ENCODE results near the gene OR1J2. TPM values are rescaled to one million over a fixed set of nuclear protein-coding genes. Genes with fewer than 3 reads are reported as not detected.
A peak's percentile ranks its signal among the peaks of the same experiment; 100 is the strongest.

The OR1J2 gene
- total RNA-seq, result not detected in 2 replicates

GRCh38 chr9:122510502-122510901 lies at the start of gene OR1J2:
OR1J2 (plus strand) TSS chr9:122510802; CDS start chr9:122510802, 0 bp downstream.
- no peaks in the 10 kb centered on the region for H3K27me3 ChIP-seq (ENCODE audit: control insufficient read depth, insufficient read depth, low read length)
- DNase-seq (ENCODE audit: low read depth), result no peak
- no peaks in the 10 kb centered on the region for H3K36me3 ChIP-seq (ENCODE audit: control insufficient read depth, insufficient read depth, low read length)
- no peak for TF ChIP-seq CTCF (IDR thresholded peaks at IDR 0.05; ENCODE audit: insufficient read depth, low read length, poor library complexity, severe bottlenecking)
- no peak within 1 kb of the TSS for H3K4me3 ChIP-seq (ENCODE audit: low read depth, low read length)

GRCh38 chr9:122463828-122464632 lies 46.6 kb upstream of the OR1J2 start:
- Histone ChIP-seq H3K27me3 (ENCODE audit: control insufficient read depth, insufficient read depth, low read length) (peaks cover 2% of the 10 kb centered on the region), H3K4me3 (ENCODE audit: low read depth, low read length) (no peak overlapping the region), H3K36me3 (ENCODE audit: control insufficient read depth, insufficient read depth, low read length) (no peaks in the 10 kb centered on the region)
- TF ChIP-seq CTCF (IDR thresholded peaks at IDR 0.05; ENCODE audit: insufficient read depth, low read length, poor library complexity, severe bottlenecking), result peak; percentile 13
- no peak for DNase-seq (ENCODE audit: low read depth)

- TF ChIP-seq CTCF (IDR thresholded peaks at IDR 0.05; ENCODE audit: insufficient read depth, low read length, poor library complexity, severe bottlenecking), result peak; percentile 78
- H3K36me3 ChIP-seq (ENCODE audit: control insufficient read depth, insufficient read depth, low read length), result no peaks in the 10 kb centered on the region
- peak overlapping the region; percentile 13 for H3K4me3 ChIP-seq (ENCODE audit: low read depth, low read length)
- H3K27me3 ChIP-seq (ENCODE audit: control insufficient read depth, insufficient read depth, low read length), result peaks cover 2% of the 10 kb centered on the region
- DNase-seq (ENCODE audit: low read depth), result peak; percentile 57
Observed at GRCh38 chr9:122464633-122465567, 45.7 kb upstream of the OR1J2 start.

GRCh38 chr9:122466456-122466855 lies 44.1 kb upstream of the OR1J2 start:
- no peak for TF ChIP-seq CTCF (IDR thresholded peaks at IDR 0.05; ENCODE audit: insufficient read depth, low read length, poor library complexity, severe bottlenecking)
- H3K27me3 ChIP-seq (ENCODE audit: control insufficient read depth, insufficient read depth, low read length), result peaks cover 2% of the 10 kb centered on the region
- H3K4me3 ChIP-seq (ENCODE audit: low read depth, low read length), result no peak overlapping the region
- no peak for DNase-seq (ENCODE audit: low read depth)
- no peaks in the 10 kb centered on the region for H3K36me3 ChIP-seq (ENCODE audit: control insufficient read depth, insufficient read depth, low read length)

GRCh38 chr9:122468735-122469134 lies 41.9 kb upstream of the OR1J2 start:
- no peak overlapping the region for H3K4me3 ChIP-seq (ENCODE audit: low read depth, low read length)
- H3K27me3 ChIP-seq (ENCODE audit: control insufficient read depth, insufficient read depth, low read length), result peaks cover 2% of the 10 kb centered on the region
- no peak for TF ChIP-seq CTCF (IDR thresholded peaks at IDR 0.05; ENCODE audit: insufficient read depth, low read length, poor library complexity, severe bottlenecking)
- no peaks in the 10 kb centered on the region for H3K36me3 ChIP-seq (ENCODE audit: control insufficient read depth, insufficient read depth, low read length)
- no peak for DNase-seq (ENCODE audit: low read depth)

Measured in kidney epithelial cell (primary cell).